ENCODE measurements around the gene IQSEC1. TPM values are rescaled to one million over a fixed set of nuclear protein-coding genes. Genes with fewer than 3 reads are reported as not detected.

The IQSEC1 gene
- total RNA-seq, 2 experiments from 2014 or later: 59.5 to 64.6 TPM

DNA sequence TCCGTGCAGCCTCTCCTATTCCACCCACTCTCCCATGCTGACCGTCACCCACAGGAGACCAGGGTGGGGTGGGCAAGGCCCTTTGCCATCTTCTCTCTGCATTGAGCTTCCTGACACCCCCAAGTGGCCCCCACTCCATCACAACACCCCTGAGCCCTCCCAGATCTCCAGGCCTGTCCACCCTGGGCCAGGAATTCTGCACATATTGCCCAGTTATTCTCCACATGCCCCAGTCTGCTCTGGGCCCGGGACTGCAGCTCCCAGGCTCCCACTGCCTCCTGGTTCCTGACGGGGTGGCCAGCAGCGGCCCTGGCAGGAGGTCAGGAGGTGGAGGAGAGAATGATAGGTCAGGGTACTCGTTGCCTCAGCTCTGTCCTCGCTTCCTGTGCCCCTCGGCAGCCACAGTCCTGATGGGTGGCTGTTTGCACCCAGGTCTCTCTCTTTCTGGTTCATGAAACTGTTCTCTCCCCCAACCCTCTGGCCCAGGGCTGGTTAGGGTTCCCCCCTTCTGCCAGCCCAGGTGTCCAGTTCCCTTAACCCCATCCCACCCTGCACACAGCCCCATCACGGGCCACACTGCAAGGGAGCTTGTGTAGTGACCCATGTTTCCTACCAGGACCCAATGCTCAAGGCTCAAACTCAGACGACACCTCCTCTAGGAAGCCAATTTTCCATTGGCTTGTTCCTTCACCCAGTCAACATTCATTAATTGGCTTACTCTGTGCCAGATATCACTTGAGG lies 47.3 kb downstream of the IQSEC1 start:
- H3K36me3 Mint-ChIP-seq: peaks cover 3% of the 10 kb centered on the region
- no peak overlapping the region for H3K27ac Mint-ChIP-seq
- no peak for DNase-seq
- POLR2A ChIA-PET: no interaction called here
- H3K4me1 Mint-ChIP-seq: no peaks in the 10 kb centered on the region
- no peaks in the 10 kb centered on the region for H3K27me3 Mint-ChIP-seq
- no peak overlapping the region for H3K4me3 Mint-ChIP-seq
- no peaks in the 10 kb centered on the region for H3K9me3 Mint-ChIP-seq
- ATAC-seq (ENCODE audit: low read depth): no peak

DNA sequence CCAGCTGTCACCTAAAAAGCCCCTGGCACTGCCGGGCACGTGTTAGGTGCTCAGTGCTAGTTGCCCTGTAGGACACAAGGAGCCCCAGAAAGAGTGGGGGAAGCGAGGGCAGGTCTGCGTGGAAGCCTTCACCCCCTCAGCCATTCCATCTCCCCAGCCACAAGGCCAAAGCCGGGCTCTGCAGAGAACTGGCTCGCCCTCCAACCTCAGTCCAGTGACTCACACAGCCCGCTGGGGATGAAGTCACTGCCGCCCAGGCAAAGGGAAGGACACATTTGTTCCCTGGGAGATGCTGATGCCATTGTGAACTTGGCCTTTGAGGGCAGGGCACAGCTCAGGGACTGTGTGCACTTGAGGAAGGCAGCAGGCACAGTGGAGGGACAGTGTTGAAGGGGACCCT lies 48.1 kb downstream of the IQSEC1 start:
- Mint-ChIP-seq H3K9me3 (no peaks in the 10 kb centered on the region), H3K4me3 (no peak overlapping the region), H3K4me1 (peaks cover 3% of the 10 kb centered on the region), H3K27ac (no peak overlapping the region), H3K27me3 (no peaks in the 10 kb centered on the region), H3K36me3 (peaks cover 3% of the 10 kb centered on the region)
- DNase-seq (no peak), ATAC-seq (ENCODE audit: low read depth) (no peak)
- POLR2A ChIA-PET: no interaction called here

GRCh38 chr3:13024765-13025065 lies 48.5 kb downstream of the IQSEC1 start:
- no peak for DNase-seq
- Mint-ChIP-seq H3K4me1 (peaks cover 3% of the 10 kb centered on the region), H3K27me3 (no peaks in the 10 kb centered on the region), H3K4me3 (no peak overlapping the region), H3K9me3 (no peaks in the 10 kb centered on the region), H3K27ac (peak overlapping the region; percentile 60), H3K36me3 (peaks cover 3% of the 10 kb centered on the region)
- POLR2A ChIA-PET: no interaction called here
- ATAC-seq (ENCODE audit: low read depth): no peak

- DNase-seq (no peak), ATAC-seq (ENCODE audit: low read depth) (no peak)
- Mint-ChIP-seq H3K4me1 (peaks cover 3% of the 10 kb centered on the region), H3K27ac (peak overlapping the region; percentile 60), H3K4me3 (no peak overlapping the region), H3K36me3 (peaks cover 3% of the 10 kb centered on the region), H3K27me3 (no peaks in the 10 kb centered on the region), H3K9me3 (no peaks in the 10 kb centered on the region)
- POLR2A ChIA-PET: no interaction called here
Observed at GRCh38 chr3:13023971-13024764, 49.1 kb downstream of the IQSEC1 start.

GRCh38 chr3:13023235-13023970 lies 49.8 kb downstream of the IQSEC1 start:
- no peak overlapping the region for H3K27ac Mint-ChIP-seq
- no peak for ATAC-seq (ENCODE audit: low read depth)

GRCh38 chr3:13022348-13023234 lies 50.6 kb downstream of the IQSEC1 start:
- no peak overlapping the region for H3K27ac Mint-ChIP-seq
- peaks cover 5% of the 10 kb centered on the region for H3K4me1 Mint-ChIP-seq
- H3K36me3 Mint-ChIP-seq: no peaks in the 10 kb centered on the region
- H3K27me3 Mint-ChIP-seq: no peaks in the 10 kb centered on the region
- ATAC-seq (ENCODE audit: low read depth) (no peak), DNase-seq (no peak)
- POLR2A ChIA-PET: no interaction called here
- H3K4me3 Mint-ChIP-seq: no peak overlapping the region
- no peaks in the 10 kb centered on the region for H3K9me3 Mint-ChIP-seq

More at GRCh38 chr3:13023235-13023970, 49.8 kb downstream of the IQSEC1 start:
- H3K36me3 Mint-ChIP-seq: peaks cover 1% of the 10 kb centered on the region
- H3K4me1 Mint-ChIP-seq: peaks cover 3% of the 10 kb centered on the region
- H3K4me3 Mint-ChIP-seq: no peak overlapping the region
- DNase-seq: no peak
- POLR2A ChIA-PET: no interaction called here
- H3K27me3 Mint-ChIP-seq: no peaks in the 10 kb centered on the region
- H3K9me3 Mint-ChIP-seq: no peaks in the 10 kb centered on the region

DNA sequence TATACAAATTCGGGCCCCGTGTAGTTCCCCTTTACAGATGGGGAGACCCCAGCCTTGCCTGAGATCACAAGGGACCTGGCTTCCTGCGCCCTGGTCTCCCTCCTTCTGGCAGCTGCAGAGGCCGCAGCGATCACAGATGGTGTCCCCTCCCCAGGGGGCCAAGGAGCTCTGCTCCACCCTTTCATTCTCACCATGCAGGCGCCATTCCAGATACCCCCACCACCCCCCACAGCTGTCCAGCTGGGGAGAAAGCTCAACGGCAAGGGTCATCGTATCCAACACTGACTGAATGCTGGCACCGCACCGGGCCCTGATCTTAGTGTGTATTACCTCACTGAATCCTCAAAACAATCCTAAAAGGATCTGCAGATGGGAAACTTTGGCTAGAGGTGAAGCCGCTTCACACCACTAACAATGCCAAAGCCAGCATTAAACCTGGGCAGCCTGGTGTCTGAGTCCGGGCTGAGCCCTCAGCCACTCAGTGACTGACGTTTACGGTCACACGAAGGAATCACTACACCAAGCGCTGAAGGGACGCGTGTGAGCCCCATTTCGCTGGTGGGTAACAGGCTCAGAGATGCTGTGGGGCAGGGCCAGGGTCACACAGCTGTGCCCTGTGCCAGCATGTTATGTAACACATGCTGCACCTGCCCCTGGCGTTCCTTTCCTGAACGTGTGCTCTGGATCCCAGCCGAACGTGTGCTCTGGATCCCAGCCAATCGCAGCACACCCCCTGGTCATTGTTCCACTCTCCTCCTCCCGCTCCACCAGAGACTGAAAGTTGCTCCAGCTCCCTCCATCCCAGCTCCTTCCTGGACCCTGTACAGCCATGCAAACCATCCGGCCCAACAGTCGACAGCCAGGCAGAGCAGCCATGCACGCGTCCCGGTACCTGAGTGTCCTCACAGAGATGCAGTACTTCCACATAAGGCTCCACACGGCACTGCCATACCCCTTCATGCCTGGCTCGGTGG lies 51.8 kb downstream of the IQSEC1 start:
- DNase-seq (peak; percentile 16), ATAC-seq (ENCODE audit: low read depth) (no peak)
- H3K27ac Mint-ChIP-seq: no peak overlapping the region
- H3K4me1 Mint-ChIP-seq: peaks cover 12% of the 10 kb centered on the region
- H3K36me3 Mint-ChIP-seq: peaks cover 2% of the 10 kb centered on the region
- no peaks in the 10 kb centered on the region for H3K27me3 Mint-ChIP-seq
- H3K4me3 Mint-ChIP-seq: no peak overlapping the region
- POLR2A ChIA-PET: no interaction called here
- H3K9me3 Mint-ChIP-seq: no peaks in the 10 kb centered on the region

- Mint-ChIP-seq H3K4me1 (peaks cover 15% of the 10 kb centered on the region), H3K4me3 (no peak overlapping the region), H3K36me3 (peaks cover 2% of the 10 kb centered on the region), H3K27ac (peak overlapping the region; percentile 1), H3K27me3 (no peaks in the 10 kb centered on the region), H3K9me3 (no peaks in the 10 kb centered on the region)
- ATAC-seq (ENCODE audit: low read depth) (no peak), DNase-seq (no peak)
- POLR2A ChIA-PET: no interaction called here
Observed at GRCh38 chr3:13020159-13020750, 53.0 kb downstream of the IQSEC1 start.

GRCh38 chr3:13019243-13020095 lies 53.8 kb downstream of the IQSEC1 start:
- POLR2A ChIA-PET: no interaction called here
- peaks cover 19% of the 10 kb centered on the region for H3K4me1 Mint-ChIP-seq
- H3K27ac Mint-ChIP-seq: no peak overlapping the region
- ATAC-seq (ENCODE audit: low read depth): no peak
- H3K9me3 Mint-ChIP-seq: no peaks in the 10 kb centered on the region
- H3K27me3 Mint-ChIP-seq: no peaks in the 10 kb centered on the region
- no peak overlapping the region for H3K4me3 Mint-ChIP-seq
- peaks cover 2% of the 10 kb centered on the region for H3K36me3 Mint-ChIP-seq
- no peak for DNase-seq

DNA sequence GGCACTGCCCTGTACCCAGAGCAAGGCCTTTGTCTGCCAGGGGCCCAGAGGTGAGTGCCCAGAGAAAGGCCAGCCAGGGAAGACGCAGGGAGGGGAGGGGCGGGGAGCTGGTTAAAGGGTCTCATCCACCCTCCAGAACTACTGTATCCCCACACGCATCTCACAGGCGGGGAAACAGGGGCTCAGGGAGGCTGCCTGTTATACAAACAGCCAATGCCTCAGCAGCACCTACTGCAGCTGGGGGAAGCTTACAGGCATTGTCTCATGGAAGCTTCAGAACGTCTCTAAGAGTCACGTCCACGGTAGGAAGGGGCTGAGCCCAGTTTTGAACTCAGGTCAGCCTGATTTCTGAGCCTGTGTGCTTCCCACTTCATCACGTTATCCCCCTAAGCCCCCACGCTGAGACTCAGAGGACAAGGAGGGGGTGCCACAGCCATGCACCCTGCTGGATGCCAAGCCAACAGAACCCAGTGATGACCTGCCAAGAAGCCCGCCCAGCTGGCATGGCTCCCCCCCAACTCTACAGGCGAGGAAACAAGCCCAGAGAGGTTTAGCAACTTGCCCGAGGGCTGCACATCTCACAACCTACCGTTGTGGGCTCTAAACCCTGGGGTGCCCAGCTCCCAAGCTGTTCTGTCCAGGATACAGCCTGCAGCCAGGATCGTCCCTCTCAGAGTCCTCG lies 54.5 kb downstream of the IQSEC1 start:
- ATAC-seq (ENCODE audit: low read depth) (no peak), DNase-seq (no peak)
- peaks cover 23% of the 10 kb centered on the region for H3K4me1 Mint-ChIP-seq
- POLR2A ChIA-PET: no interaction called here
- H3K27ac Mint-ChIP-seq: peak overlapping the region; percentile 8
- no peaks in the 10 kb centered on the region for H3K27me3 Mint-ChIP-seq
- H3K9me3 Mint-ChIP-seq: no peaks in the 10 kb centered on the region
- no peak overlapping the region for H3K4me3 Mint-ChIP-seq
- peaks cover 2% of the 10 kb centered on the region for H3K36me3 Mint-ChIP-seq

DNA sequence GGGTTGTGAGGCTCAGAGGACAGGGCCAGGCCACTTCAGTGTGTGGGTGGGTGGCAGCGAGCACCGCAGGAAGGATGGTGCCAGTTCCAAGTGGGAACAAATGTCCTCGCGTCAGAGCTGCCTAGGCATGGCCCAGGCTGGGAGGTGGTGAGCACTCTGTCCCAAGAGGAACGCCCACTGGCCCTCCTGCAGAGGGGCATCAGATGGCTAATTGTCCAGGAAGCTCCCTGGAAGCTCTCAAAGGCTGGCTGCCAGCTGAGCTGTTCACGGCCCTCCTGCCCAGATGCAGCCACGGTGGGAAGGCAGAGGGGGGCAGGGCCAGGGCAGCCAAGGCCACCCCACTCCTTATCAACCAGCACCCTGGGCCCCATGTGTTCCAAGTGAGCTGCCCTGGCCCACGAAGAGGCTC lies 55.2 kb downstream of the IQSEC1 start:
- peaks cover 30% of the 10 kb centered on the region for H3K4me1 Mint-ChIP-seq
- no peak for DNase-seq
- H3K27ac Mint-ChIP-seq: peak overlapping the region; percentile 8
- no peaks in the 10 kb centered on the region for H3K9me3 Mint-ChIP-seq
- no peaks in the 10 kb centered on the region for H3K27me3 Mint-ChIP-seq
- POLR2A ChIA-PET: no interaction called here
- peaks cover 4% of the 10 kb centered on the region for H3K36me3 Mint-ChIP-seq
- ATAC-seq (ENCODE audit: low read depth): no peak
- no peak overlapping the region for H3K4me3 Mint-ChIP-seq
